ENCODE results near the gene PRDM16.

The PRDM16 gene

DNA sequence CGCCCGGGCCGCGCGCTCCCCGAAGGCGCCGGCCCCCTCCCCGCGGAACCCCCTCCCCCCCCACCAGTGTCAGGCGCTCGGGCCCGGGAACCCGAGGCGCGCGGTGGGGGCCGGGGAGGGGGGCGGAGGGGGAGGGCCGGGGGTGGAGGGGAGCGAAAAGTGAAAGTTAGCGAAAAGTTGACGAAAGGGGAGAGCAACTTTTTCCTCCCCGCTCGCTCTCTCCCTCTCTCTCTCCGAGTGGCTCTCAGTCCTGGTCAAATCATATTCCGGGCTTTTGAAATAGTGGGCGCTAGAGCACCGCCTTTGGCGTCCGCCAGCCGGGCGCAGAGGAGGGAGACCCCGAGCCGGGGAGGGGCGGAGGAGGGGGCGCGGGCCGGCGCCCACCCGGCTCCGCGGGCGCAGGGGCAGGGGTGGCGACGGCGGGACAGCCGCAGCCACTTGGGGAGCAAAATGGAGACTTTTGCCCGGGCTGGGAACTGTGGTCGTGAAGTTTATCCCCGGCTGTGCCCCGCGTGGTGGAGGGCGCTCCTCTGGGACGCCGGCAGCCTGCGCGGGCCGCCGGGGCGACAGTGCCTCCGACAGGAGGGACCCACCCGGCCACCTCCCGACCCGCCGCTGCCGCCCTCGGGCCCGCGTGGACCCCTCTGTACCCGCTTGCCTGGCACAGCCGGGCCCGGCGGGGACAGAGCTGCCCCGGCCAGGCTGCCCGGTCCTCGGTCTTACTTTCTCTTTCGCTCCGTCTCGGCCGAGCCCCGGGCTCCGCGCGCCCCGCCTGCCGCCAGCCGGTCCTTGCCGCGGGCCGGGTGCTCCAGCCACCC is 697 bp downstream of the PRDM16 start:
- no peak for DNase-seq (ENCODE audit: low spot score)

DNA sequence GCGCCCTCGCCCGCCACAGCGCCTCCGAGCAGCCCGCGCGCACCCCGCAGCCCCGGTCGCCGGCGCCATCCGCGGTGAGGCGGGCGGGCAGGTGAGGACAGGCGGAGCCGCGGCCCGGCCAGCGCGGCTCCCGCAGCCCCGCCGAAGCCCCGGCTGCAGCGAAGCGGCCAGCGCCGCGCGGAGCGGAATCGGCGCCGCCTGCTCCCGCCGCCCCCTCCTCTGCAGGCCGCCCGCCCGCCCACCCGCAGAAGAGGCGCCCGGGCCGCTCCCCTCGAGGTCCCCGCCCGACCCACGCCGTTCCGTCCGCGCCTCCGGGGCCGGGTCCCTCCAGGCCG is 1.3 kb downstream of the PRDM16 start:
- DNase-seq (ENCODE audit: low spot score), result no peak

DNA sequence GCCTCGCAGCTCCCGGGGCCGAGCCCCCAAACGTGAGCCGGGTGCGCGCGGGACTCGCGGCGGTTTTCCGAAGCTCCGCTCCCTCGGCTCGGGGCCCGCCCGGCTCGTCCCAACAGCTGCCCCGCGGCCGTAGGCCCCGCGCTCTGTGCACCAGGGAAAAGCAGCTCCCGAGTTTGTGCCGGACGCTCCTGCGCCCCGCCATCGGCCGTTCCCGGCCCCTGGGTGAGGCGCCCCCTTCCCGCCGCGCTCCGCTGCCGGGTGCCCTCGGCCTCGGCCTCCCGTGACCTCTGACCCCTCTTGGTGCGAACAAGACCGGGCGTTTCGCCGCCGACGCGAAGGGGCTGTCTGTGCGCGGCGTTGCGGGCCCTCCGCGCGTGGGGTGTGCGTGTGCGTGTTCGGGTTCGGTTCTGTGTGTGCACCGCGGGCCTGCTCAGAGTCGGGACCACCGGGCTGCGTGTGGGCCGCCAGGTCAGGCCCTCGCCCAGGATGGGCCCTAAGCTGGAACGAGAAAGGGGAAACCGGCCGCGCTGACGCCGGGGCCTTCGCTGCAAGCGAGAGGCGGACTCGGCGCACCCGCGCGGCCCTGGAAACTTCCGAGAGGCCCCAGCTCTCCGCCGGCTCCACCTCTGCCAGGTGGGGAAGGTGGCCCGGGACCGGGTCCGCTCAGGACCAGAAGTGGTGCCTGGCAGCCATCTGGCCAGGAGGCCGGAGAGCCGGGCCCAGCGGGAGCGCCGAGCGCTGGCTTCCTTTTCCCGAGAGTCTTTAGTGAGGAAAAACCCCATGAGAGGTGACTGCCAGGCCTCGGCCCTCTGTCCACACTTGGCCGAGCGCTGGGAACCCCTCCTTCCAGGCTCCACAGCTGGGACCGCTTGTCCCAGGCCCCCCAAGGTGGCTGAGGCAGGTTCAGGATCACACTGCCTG is 1.9 kb downstream of the PRDM16 start:
- DNase-seq (ENCODE audit: low spot score), result no peak

DNA sequence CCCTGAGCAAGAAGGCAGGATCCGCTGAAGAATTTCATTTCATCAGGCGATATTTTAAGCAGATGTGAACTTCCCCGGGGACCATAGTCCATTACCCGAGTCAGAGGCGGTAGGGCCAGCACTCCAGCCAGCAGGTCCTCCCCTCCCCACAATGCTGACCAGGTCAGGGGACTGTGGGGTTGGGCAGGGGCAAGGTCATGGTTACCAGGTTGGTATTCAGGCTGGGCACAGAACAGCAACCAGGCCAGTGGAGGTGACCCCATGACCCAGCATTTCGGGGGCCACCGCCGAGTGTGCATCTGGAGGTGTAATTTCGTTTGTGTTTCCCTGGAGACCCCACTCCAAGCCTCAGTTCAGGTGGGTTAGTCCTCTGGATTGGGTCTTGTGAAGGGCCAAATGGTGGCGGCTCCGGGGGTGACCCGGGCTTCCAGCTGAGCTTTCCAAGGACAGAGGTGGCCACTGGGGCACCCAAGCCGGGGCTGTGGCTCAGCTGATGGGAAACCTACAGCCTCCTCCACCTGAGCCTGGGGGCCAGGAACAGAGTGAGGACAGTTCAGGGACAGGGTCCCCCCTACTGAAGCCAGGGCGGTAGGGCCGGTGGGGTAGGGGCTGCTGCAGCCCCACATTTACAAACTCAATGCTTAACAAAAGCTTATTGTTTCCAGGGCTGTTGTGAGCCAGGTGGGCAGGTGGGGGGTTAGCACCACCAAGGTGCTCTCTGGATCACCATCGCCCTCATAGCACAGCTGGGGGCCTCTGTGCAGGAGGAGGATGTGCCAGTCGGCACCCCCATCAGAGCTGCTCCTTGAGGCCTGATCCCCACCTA is 2.8 kb downstream of the PRDM16 start:
- no peak for DNase-seq (ENCODE audit: low spot score)

DNA sequence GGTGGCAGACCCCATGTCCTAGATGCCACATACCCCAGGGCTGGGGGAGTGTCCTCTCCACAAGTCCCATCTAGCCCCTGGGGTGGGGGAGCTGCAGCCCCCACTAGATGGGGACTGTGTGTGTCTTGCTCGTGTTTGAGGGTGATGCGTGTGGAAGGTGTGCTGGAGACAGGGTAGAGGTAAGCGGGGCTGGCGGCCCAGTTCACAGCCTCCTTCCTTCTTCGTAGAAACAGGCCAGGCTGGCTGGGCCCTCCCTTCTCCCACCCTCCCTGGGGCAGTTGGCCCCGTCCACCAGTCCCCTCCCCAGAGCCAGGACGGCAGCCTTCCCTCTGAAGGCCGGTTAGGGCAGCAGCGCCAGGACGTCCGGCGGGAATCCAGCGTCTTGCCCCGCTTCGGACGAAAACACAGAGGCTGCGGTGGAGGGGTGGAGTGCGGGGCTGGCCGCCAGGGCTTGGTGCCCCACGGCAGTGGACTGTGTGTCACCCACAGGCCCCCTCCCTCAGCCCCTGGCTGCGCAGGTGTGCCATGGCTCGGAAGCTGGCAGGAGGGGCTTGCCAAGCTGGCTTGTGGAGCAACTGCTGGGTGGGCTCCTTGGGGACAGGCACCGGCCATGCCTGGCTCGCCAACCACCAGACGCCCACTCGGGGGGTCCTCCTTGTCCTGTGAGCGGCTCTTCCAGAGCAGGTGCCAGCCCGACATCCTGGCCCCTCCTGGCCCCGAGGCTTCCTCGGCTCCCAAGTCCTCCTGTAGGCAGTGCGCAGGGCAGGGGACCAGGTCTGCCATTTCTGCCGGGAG is 3.6 kb downstream of the PRDM16 start:
- DNase-seq (ENCODE audit: low spot score), result no peak

DNA sequence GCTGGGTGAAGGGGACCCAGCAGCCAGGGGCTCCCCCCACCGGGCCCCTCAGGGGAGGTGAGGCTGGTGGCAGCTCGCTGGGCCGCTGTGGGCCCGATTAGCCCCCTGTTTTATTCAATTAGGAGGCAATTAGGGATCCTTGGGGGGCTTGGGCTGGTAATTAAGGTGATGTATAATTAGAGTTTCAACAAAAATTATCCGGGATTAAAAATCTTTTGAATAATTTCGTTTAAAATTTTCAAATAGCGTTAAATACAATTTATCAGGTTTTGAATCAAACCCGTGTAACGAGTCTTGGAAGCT is 4.1 kb downstream of the PRDM16 start:
- no peak for DNase-seq (ENCODE audit: low spot score)

DNA sequence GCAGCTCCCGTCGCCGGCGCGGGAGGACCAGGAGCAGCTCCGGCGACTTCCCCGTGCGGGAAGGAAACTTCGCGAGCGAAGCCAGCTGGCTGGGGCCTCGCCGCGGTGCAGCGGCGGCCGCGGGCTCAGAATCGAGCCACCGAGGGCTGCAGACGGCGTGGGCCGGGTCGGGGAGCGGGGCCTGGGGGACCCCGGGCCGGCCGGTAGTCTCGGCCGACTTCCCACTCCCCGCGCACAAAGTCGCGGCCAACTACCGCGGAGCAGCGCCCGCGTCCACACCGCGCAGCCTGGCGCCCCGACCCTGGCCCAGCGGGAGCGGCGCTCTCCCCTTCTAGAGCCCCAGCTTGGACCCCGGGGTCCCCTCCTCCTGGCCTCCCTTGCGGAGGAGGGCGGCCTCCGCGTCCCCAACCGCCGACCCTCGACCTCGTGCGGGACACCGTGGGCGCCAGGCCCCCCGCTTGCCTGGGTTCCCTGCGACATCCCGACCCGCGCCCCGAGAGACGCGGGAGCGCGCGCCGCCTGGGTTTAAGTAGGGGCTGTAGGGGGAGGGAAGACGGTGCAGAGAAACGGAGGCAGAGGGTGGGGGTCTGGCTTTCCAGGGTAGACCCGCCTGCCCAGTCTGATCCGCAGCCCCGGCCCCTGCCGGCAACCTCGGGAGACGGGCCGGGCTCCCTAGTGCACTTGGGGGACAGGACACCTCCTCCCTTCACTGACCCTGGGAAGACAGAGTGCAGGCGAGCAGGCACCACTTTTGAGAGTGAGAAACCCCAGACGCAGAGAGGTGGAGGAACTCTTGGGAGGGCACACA is 4.7 kb downstream of the PRDM16 start:
- DNase-seq (ENCODE audit: low spot score), result no peak

DNA sequence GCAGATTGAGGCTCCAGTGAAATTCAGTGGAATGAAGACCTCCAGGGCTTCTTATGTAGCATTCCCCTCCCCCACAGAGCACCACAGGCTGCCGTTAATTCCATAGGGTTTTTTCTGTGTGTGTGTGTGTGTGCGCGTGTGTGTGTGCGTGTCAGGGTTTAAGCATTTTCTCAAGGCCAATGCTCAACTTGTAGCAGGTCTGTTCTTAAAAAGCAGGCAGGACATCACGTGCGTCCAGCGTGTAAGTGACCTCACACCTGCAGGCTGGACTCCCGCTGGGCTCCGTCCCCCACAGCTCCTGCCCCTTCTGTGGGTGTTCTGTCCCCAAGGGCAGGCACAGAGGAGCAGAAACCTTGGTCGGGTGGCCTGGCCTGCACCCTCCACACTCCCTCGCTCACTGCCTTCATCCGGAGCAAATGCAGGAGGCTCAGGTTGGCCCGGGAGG is 5.3 kb downstream of the PRDM16 start:
- no peak for DNase-seq (ENCODE audit: low spot score)

DNA sequence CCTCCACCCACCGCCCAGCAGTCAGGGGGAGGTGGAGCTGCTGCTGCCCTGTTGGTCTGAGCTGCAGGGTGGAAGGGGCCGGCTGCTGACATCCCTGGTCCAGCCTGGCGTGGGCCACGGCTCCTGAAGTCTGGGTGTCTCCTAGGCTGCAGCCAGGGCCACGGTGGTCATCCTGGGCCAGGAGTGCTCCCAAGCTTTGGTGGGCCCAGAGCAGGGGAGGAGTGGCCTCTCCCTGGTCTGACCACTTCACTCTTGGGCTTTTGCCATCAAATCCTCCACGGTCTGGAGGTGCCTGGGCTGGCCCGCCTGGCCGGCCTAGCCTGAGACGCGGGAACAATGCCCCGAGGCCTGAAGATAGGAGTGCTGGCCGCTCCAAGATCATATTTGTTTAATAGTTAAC is 5.8 kb downstream of the PRDM16 start:
- no peak for DNase-seq (ENCODE audit: low spot score)

DNA sequence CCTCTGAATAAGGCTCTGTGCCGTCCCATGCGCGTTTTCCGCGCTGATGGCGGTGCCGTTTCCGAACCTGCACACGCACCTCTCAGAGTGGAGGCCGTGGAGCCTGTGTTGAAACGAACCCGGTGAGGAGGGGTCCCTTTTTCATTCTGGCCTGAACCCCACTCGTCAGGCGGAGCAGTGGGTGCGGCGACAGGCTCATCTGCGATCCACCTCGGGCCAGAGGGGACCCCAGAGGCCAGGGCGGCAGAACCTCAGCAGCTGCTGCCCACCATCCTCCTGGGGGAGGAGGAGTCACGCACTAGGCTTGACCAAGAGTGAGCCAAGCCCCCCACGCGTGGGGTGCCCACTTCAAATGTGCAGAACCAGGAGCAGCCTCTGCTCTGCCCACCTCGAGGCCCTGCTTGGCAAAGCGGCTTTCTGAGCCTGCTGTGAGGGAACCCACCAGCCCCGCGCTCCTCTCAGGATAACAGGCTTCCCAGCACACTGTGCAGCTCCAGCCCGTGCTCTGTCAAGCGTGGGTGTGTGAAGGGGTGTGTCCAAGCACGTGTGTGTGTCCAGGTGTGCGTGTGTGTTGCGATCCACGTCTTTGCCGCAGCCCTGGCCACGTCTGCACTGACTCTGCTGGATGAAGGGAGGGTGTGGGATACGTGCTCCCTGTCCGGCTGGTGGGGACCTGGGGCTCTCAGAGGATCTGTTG is 6.8 kb downstream of the PRDM16 start:
- no peak for DNase-seq (ENCODE audit: low spot score)

DNA sequence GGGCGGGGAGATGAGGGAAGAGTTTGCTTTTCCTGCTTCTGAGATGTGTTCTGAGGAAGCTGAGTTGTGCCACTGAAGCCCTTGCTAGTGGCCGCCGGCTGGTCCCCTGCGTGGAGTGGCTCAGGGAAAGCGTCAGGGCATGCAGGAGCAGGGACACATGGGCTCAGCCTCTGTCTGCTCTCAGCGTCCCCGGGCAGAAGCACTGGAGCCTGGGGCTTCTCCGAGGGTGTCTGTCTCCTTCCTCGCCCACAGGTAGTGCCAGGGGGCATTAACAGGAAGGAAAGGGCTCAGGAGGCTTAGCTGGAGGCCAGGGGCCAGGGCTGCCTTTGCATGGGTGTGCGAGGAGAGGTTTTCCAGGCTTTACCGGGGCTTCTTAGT is 7.3 kb downstream of the PRDM16 start:
- no peak for DNase-seq (ENCODE audit: low spot score)

DNA sequence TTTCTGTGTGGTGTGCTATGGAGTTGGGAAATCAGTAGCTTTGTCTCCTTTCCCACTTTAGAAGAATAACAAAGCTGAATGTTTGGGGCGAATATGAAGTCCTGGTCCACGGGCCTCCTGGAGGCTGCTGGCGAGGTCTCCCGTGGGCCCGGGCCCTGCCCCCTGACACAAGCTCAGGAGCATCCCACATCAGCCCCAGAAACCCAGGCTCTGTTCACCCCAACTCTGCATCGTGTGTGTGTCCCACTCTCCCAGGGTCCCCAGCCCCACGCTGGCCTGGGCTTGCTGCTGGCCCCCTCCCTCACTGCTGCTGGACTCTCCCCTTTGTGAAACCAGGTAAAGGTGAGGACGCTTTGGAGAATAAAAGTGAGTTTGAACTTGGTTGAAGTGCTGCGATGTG is 8.1 kb downstream of the PRDM16 start:
- DNase-seq (ENCODE audit: low spot score), result no peak

DNA sequence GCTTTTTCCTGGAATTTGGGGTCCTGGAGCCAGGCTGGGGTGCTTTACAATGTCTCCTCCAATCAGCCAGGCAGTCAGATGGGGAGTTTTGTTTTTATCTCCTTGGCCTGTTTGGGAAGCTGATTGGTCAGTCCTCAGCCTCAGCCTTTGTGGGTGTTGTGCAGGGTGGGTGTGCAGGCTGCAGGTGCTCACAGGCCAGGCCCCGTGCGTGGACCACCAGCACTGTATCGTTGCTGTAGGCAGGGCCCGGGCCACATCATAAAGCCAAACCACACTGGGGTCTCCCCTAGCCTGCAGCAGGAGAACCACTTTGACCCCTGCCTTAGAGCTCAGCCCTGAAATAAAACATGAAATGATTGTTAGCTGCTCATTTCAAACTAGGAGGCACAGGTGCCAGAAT is 8.6 kb downstream of the PRDM16 start:
- DNase-seq (ENCODE audit: low spot score), result no peak

DNA sequence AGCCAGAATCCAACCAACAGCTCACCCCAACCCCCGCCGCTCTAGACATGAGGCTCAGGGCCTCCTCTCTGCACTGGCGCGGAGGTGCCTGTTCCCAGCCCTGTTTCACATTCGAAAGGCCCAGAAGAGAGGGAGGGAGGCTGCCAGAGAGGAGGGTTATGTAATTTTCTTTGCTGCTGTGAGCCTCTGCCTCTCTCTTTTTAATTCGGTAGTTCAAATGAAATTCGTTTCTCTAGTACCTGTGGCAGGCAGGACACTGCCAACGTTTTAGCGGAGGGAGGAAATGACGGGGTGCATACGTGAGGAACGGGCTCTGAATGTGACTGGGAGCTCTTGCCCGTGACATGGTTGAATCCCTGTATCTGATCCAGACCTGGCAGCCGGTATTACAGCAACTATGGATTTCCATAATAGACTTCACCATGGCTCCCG is 9.4 kb downstream of the PRDM16 start:
- DNase-seq (ENCODE audit: low spot score), result peak; percentile 50

DNA sequence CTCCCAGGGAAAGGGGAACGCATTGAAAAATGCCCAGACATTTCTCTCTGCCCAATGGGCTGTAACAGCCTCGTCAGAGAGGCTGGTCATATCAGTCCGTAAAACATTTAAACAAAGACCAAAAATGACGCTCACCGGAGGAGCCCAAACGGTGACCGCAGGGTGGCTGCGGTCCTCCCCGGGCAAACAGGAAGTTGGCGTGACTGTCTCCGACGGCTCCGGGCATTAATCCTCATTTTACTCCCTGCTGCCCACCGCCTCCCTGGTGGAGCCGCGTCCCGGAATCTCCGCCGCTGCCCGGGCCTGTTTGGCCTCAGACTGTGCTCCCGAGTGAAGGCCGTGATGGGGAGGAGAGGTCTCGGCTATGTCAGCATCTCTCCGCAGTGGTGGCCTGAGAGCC is 9.9 kb downstream of the PRDM16 start:
- DNase-seq (ENCODE audit: low spot score), result no peak

DNA sequence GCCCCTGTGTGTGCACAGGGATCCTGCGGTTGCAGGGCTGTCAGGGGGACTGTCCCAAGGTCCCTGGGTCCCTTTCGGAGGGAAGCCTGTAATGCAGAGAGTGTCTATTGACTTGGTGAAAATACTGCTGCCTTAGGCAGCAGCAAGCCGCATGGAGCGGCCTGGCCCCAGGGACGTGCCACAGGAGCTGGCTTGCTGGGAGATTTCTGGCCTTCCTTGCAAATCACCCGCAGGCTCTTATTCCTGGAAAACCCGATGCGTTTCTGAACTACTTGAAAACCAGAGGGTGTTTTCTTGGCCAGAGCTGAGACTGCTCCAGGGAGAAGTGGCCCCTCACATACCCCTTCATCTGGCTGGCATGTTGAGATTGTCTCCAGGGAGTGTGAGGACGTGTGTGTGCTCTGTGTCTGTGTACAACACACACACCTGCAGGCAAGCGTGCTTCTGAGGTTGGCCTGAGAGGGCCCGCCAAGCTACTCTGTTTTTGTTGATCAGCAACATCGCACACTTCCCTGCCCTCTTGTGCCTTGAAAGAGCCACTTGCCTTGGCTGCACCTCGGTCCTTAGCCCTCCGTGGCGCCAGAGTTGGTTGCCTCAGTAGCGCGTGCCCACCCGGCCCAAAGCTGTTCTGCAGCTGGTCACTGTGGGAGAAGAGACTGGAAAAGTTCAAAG is 10.5 kb downstream of the PRDM16 start:
- DNase-seq (ENCODE audit: low spot score), result no peak

DNA sequence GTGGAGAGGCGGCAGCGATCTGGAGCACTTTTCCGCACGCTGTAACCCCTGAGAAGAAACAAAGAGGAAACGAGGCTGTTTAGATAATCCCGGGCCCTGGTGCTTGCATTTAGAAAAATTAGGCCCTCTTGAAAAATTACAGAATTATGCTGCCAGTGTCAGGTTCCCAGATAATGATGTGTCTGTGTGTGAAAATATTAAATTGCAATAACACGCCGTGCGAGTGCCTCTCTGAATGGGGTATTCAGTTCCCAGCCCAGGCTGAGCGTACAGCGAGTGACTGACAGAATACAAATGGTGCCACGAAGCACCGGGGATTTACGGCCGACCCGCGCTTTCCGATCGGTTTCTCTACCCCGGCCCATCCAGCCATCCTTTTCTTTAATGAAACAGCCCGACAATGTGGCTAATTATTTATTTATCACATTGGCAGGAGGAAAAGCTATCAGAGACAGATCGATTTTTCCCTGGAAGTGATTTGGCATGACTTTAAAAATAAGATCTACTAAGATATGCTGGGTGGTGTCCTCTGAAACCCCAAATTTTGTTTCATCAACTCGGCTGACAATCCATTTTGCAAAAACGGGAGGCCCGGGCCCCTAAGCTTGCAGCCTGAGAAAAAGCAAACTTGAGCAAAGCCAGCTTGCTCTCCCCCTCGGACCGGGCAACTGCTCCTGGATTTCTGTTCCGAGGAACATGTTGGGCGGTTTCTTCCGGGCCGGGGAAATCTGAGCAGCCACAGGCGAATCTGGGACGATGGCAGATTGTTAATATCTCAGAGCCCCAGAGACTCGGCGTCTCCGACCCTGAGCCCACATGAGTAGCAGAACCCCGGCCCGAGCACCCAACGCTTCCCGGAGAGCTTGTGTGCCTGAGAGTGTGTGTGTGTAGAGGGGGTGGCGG is 11.3 kb downstream of the PRDM16 start:
- no peak for DNase-seq (ENCODE audit: low spot score)

DNA sequence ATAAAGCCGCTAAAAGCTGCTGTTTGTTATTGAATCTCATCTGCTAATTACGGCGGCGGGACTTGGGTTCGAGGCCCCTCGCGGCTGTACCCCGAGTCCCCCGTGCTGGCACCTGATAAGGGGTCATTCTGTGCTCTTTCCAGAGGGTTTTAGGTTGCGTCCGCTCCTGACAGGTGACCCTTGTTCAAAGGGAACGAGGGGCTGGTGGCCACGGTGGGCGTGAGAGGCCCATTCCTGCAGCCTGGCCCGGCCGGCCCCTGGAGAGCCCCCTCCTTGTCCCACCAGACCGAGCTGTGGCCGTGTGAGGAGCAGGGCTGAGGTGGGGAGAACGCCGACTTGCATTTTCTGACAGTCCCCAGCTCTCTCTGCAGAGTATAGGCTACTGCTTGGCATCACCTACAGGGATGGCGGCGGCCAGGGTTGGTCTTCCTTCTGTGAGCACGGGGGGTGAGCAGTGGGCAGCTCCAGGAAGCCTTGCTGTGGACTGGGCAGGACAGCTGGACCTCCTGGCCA is 12.2 kb downstream of the PRDM16 start:
- no peak for DNase-seq (ENCODE audit: low spot score)

Data from putamen (tissue), 1 donor.